GM23338 (cell line): ENCODE measurements around the gene DROSHA. TPM values are rescaled to one million over a fixed set of nuclear protein-coding genes. Genes with fewer than 3 reads are reported as not detected.
A peak's percentile ranks its signal among the peaks of the same experiment; 100 is the strongest.

Experiments
- ATAC-seq: fragments of 200-7000 bp; cut with Tn5 transposase; 3 replicates; pipeline ENCODE4 v1.9.1; 2020
- DNase-seq: peaks from one replicate; pipeline ENCODE4 v3.0.0-alpha.2; 2015; ENCODE audit warnings: low spot score
- H2AFZ ChIP-seq: fragments of 200-600 bp; sonication (generic); 2 replicates; pipeline ENCODE4 v1.8.0; 2016; ENCODE audit warnings: antibody characterized with exemption, mild to moderate bottlenecking, moderate library complexity
- H3F3A ChIP-seq: fragments of 200-600 bp; sonication (generic); replicated peaks from 2 replicates; pipeline ENCODE4 v1.8.0; 2017; ENCODE audit warnings: antibody characterized with exemption, mixed run types, low read depth
- H3K27ac ChIP-seq: fragments of 200-600 bp; sonication (generic); 2 replicates; pipeline ENCODE4 v1.6.1; 2016; ENCODE audit warnings: low read depth
- H3K27me3 ChIP-seq: fragments of 200-600 bp; sonication (generic); 2 replicates; pipeline ENCODE4 v1.8.0; 2016; ENCODE audit warnings: mild to moderate bottlenecking, mixed run types, moderate library complexity; ENCODE audit not compliant: insufficient read depth
- H3K36me3 ChIP-seq: fragments of 200-600 bp; sonication (generic); 2 replicates; pipeline ENCODE4 v1.8.0; 2016; ENCODE audit warnings: mild to moderate bottlenecking; ENCODE audit not compliant: insufficient read depth
- H3K4me1 ChIP-seq: fragments of 200-600 bp; sonication (generic); 2 replicates; pipeline ENCODE4 v1.8.0; 2016; ENCODE audit warnings: mild to moderate bottlenecking, moderate library complexity; ENCODE audit not compliant: insufficient read depth
- H3K4me2 ChIP-seq: fragments of 200-600 bp; sonication (generic); 2 replicates; pipeline ENCODE4 v1.7.1; 2017; ENCODE audit warnings: mixed run types
- H3K4me3 ChIP-seq: fragments of 200-600 bp; sonication (generic); 2 replicates; pipeline ENCODE4 v1.6.1; 2016; ENCODE audit warnings: mixed run types
- H3K79me2 ChIP-seq: fragments of 200-600 bp; sonication (generic); replicated peaks from 2 replicates; pipeline ENCODE4 v1.8.0; 2017; ENCODE audit warnings: mild to moderate bottlenecking; ENCODE audit not compliant: insufficient read depth
- H3K9me2 ChIP-seq: fragments of 200-600 bp; sonication (generic); 2 replicates; pipeline ENCODE4 v1.8.0; 2017; ENCODE audit not compliant: insufficient read depth
- H4K20me1 ChIP-seq: fragments of 200-600 bp; sonication (generic); replicated peaks from 2 replicates; pipeline ENCODE4 v1.8.0; 2017; ENCODE audit warnings: mild to moderate bottlenecking; ENCODE audit not compliant: insufficient read depth
- H3K27ac Mint-ChIP-seq: 2 replicates; pipeline ENCODE4 v1.8.0; 2020; ENCODE audit warnings: inconsistent platforms, mild to moderate bottlenecking, moderate library complexity, mixed read lengths
- H3K27me3 Mint-ChIP-seq: 3 replicates; pipeline ENCODE4 v1.8.0; 2022; ENCODE audit warnings: low read depth, mild to moderate bottlenecking, moderate library complexity, mixed read lengths, inconsistent platforms; ENCODE audit not compliant: insufficient read depth, poor library complexity
- H3K36me3 Mint-ChIP-seq: 3 replicates; pipeline ENCODE4 v1.8.0; 2021; ENCODE audit warnings: low read depth, mild to moderate bottlenecking, inconsistent platforms, moderate library complexity, mixed read lengths
- H3K4me1 Mint-ChIP-seq: 3 replicates; pipeline ENCODE4 v1.8.0; 2020; ENCODE audit warnings: mild to moderate bottlenecking, inconsistent platforms, mixed read lengths
- H3K4me3 Mint-ChIP-seq: 3 replicates; pipeline ENCODE4 v1.8.0; 2021; ENCODE audit warnings: moderate library complexity, mild to moderate bottlenecking, inconsistent platforms, mixed read lengths
- H3K9me3 Mint-ChIP-seq: 3 replicates; pipeline ENCODE4 v1.8.0; 2020; ENCODE audit warnings: moderate library complexity, mild to moderate bottlenecking, inconsistent platforms, mixed read lengths
- CTCF ChIP-seq, 2 experiments: fragments of 200-600 bp in 1 of 2; sonication (generic) in 1 of 2; conservative IDR thresholded peaks; 2 replicates each; pipeline versions ENCODE4 v1.5.1 to v1.6.1; 2016 to 2017; ENCODE audit warnings: antibody characterized with exemption in 2 of 2, low read depth in 2 of 2, mild to moderate bottlenecking in 2 of 2, moderate library complexity in 1 of 2
- ETS1 ChIP-seq: IDR thresholded peaks from 2 replicates; pipeline ENCODE4 v1.6.1; 2016; ENCODE audit warnings: antibody characterized with exemption
- EZH2 ChIP-seq: fragments of 200-600 bp; sonication (generic); IDR thresholded peaks from one replicate; pipeline ENCODE4 v1.8.0; 2017; ENCODE audit warnings: antibody characterized with exemption, mild to moderate bottlenecking, low read depth; ENCODE audit not compliant: unreplicated experiment
- EZH2phosphoT487 ChIP-seq: fragments of 200-600 bp; sonication (generic); IDR thresholded peaks from one replicate; pipeline ENCODE4 v1.8.1; 2018; ENCODE audit warnings: antibody characterized with exemption; ENCODE audit not compliant: unreplicated experiment
- JUNB ChIP-seq: IDR thresholded peaks from one replicate; pipeline ENCODE4 v1.6.1; 2016; ENCODE audit warnings: antibody characterized with exemption; ENCODE audit not compliant: unreplicated experiment
- NANOG ChIP-seq: IDR thresholded peaks from 2 replicates; pipeline ENCODE4 v1.6.1; 2016; ENCODE audit warnings: antibody characterized with exemption, borderline replicate concordance
- POLR2AphosphoS5 ChIP-seq: IDR thresholded peaks from 2 replicates; pipeline ENCODE4 v1.6.1; 2016; ENCODE audit warnings: antibody characterized with exemption, low read depth
- REST ChIP-seq: IDR thresholded peaks from one replicate; pipeline ENCODE4 v1.6.1; 2018; ENCODE audit warnings: antibody characterized with exemption; ENCODE audit not compliant: unreplicated experiment
- STAT1 ChIP-seq: IDR thresholded peaks from one replicate; pipeline ENCODE4 v1.6.1; 2016; ENCODE audit warnings: antibody characterized with exemption; ENCODE audit not compliant: unreplicated experiment
- ZNF331 ChIP-seq: fragments of 250-450 bp; sonication (Bioruptor Pico); IDR thresholded peaks from 2 replicates; pipeline ENCODE4 v1.5.0; 2020; ENCODE audit warnings: low read depth, mild to moderate bottlenecking, moderate library complexity
- ZNF462 ChIP-seq: fragments of 250-450 bp; sonication (Bioruptor Pico); IDR thresholded peaks from 2 replicates; pipeline ENCODE4 v1.5.0; 2020; ENCODE audit warnings: mild to moderate bottlenecking, moderate library complexity
- polyA plus RNA-seq: library from polyadenylated mRNA; unstranded; fragments of >200 nt; fragmentation: Nextera tagmentation; extraction: Ambion mirVana; gene quantifications from 2 replicates; pipeline ENCODE4 v1.2.1, GENCODE V29; 2016
- total RNA-seq: library from RNA; depleted of rRNA; stranded (reverse); fragments of >200 nt; shearing (Covaris generic); gene quantifications from 2 replicates; pipeline ENCODE4 v1.2.3, GENCODE V29; 2014

Gene DROSHA
- total and polyA plus RNA-seq, 2 experiments from 2014 or later = 70.6 to 87.8 TPM

GRCh38 chr5:31361234-31361633 is 170.7 kb downstream of the DROSHA start:
- Mint-ChIP-seq H3K9me3 (peaks cover 5% of the 10 kb centered on the region), H3K36me3 (peaks cover 3% of the 10 kb centered on the region; the same call in 1 of the 3 replicates), H3K4me3 (no peak overlapping the region), H3K27ac (no peak overlapping the region), H3K27me3 (peaks cover 5% of the 10 kb centered on the region), H3K4me1 (peaks cover 18% of the 10 kb centered on the region)
- no peak for ATAC-seq
- H3K79me2 ChIP-seq = no peaks in the 10 kb centered on the region
- peak overlapping the region; percentile 82 for H3K27ac ChIP-seq
- H2AFZ ChIP-seq = peak overlapping the region; percentile 16
- no peak for DNase-seq
- H3K4me1 ChIP-seq = peaks cover 13% of the 10 kb centered on the region
- H3K36me3 ChIP-seq = no peaks in the 10 kb centered on the region
- TF ChIP-seq JUNB = no peak
- no peak for TF ChIP-seq ZNF331 (CRISPR knock-in tag)
- no peak for TF ChIP-seq NANOG
- TF ChIP-seq POLR2AphosphoS5 = no peak
- TF ChIP-seq EZH2 = no peak
- no peak for TF ChIP-seq STAT1
- no peak for TF ChIP-seq REST
- TF ChIP-seq ZNF462 (CRISPR knock-in tag) = no peak
- TF ChIP-seq CTCF (conservative IDR thresholded peaks at IDR 0.05; ENCODE audit: low read depth in 2 of 2) = no peak
- TF ChIP-seq EZH2phosphoT487 = no peak
- no peak for TF ChIP-seq ETS1
- H4K20me1 ChIP-seq = no peaks in the 10 kb centered on the region
- H3K4me3 ChIP-seq = no peak overlapping the region
- H3K4me2 ChIP-seq = no peak overlapping the region
- no peaks in the 10 kb centered on the region for H3F3A ChIP-seq
- peaks cover 34% of the 10 kb centered on the region for H3K9me2 ChIP-seq
- no peaks in the 10 kb centered on the region for H3K27me3 ChIP-seq
